ENCODE measurements around the gene PCSK2. TPM values are rescaled to one million over a fixed set of nuclear protein-coding genes. Genes with fewer than 3 reads are reported as not detected.

The PCSK2 gene
- total RNA-seq, 6 experiments from 2014 or later, result not detected

DNA sequence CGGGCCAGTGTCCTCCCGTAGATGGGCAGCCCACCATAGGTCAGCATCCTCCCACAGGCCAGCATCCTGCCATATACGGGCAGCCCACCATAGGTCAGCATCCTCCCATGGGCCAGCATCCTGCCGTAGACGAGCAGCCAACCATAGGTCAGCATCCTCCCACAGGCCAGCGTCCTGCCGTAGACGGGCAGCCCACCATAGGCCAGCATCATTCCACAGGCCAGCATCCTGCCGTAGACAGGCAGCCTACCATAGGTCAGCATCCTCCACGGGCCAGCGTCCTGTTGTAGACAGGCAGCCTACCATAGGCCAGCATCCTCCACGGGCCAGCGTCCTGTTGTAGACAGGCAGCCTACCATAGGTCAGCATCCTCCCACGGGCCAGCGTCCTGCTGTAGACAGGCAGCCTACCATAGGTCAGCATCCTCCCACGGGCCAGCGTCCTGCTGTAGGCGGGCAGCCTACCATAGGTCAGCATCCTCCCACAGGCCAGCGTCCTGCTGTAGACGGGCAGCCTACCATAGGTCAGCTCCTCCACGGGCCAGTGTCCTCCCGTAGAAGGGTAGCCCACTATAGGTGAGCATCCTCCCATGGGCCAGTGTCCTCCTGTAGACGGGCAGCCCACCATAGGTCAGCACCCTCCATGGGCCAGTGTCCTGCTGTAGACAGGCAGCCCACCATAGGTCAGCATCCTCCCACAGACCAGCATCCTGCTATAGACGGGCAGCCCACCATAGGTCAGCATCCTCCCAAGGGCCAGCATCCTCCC is 241.4 kb downstream of the PCSK2 start:
- no peak for DNase-seq
- Mint-ChIP-seq H3K4me1 (ENCODE audit: low read depth) (no peaks in the 10 kb centered on the region), H3K27me3 (ENCODE audit: insufficient read depth) (peaks cover 11% of the 10 kb centered on the region), H3K36me3 (ENCODE audit: low read depth) (no peaks in the 10 kb centered on the region), H3K27ac (no peak overlapping the region), H3K9me3 (no peaks in the 10 kb centered on the region), H3K4me3 (no peak overlapping the region)
- TF ChIP-seq, protein P1, sequence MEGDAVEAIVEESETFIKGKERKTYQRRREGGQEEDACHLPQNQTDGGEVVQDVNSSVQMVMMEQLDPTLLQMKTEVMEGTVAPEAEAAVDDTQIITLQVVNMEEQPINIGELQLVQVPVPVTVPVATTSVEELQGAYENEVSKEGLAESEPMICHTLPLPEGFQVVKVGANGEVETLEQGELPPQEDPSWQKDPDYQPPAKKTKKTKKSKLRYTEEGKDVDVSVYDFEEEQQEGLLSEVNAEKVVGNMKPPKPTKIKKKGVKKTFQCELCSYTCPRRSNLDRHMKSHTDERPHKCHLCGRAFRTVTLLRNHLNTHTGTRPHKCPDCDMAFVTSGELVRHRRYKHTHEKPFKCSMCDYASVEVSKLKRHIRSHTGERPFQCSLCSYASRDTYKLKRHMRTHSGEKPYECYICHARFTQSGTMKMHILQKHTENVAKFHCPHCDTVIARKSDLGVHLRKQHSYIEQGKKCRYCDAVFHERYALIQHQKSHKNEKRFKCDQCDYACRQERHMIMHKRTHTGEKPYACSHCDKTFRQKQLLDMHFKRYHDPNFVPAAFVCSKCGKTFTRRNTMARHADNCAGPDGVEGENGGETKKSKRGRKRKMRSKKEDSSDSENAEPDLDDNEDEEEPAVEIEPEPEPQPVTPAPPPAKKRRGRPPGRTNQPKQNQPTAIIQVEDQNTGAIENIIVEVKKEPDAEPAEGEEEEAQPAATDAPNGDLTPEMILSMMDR (IDR thresholded peaks at IDR 0.05), result no peak

DNA sequence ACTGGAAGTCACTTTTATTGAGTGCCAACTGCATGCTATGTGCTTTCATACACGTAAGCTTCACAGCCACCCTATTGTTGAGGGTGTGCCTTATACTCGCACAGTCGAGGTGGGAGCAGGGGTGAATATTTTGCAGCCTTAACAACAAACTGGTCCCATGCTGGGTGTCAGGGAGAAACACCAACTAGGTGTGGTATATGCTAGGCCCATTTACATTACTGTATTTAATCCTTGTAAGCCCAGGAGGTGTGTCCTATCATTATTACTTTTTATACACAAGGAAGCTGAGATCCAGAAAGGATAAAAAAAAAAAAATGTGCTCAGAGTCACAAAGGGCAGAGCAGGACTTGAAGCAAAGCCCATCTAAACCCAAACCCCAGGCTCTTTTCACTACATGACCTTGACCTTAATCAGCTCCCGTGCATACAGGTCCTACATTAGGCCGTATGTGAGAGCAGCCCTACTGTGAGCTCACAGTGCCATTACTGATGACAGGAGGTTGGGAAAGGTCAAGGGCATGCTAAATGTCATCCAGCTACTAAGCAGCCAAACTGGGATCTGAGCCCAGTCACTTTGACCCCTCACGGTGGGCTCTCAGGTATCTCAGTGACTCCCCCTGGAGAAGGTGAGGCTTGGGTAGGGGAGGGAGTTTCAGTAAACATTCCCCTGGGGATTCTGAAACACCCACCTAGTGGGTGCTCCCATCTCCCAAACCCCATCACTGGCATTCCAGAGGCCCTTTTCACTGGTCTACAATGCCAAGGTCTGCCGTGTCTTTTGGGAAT is 242.6 kb downstream of the PCSK2 start:
- Mint-ChIP-seq H3K4me3 (no peak overlapping the region), H3K4me1 (ENCODE audit: low read depth) (no peaks in the 10 kb centered on the region), H3K27ac (no peak overlapping the region), H3K36me3 (ENCODE audit: low read depth) (no peaks in the 10 kb centered on the region), H3K27me3 (ENCODE audit: insufficient read depth) (peaks cover 19% of the 10 kb centered on the region), H3K9me3 (no peaks in the 10 kb centered on the region)
- TF ChIP-seq, protein P1 (IDR thresholded peaks at IDR 0.05), result no peak
- no peak for DNase-seq

DNA sequence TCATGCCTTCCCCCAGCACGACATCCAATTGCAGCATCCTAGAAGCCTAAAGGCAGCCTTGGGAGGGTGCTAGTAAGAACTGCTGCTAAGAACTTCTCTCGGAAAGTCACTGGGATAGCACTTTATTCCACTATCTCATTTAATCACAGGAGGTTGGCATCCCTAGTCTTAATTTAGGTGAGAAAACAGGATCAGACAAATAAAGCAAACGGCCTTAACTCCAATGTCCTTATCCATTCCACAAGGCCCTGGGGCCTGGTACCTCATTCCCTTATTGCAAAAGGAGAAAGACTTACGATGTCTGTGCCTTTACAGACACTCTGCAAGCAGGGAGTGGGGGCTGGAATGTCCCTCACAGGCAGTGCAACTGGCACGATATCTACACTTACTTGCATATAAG is 243.7 kb downstream of the PCSK2 start:
- Mint-ChIP-seq H3K4me3 (no peak overlapping the region), H3K9me3 (no peaks in the 10 kb centered on the region), H3K27ac (no peak overlapping the region), H3K4me1 (ENCODE audit: low read depth) (no peaks in the 10 kb centered on the region), H3K27me3 (ENCODE audit: insufficient read depth) (peaks cover 27% of the 10 kb centered on the region), H3K36me3 (ENCODE audit: low read depth) (no peaks in the 10 kb centered on the region)
- TF ChIP-seq, protein P1 (IDR thresholded peaks at IDR 0.05), result no peak
- DNase-seq, result no peak

DNA sequence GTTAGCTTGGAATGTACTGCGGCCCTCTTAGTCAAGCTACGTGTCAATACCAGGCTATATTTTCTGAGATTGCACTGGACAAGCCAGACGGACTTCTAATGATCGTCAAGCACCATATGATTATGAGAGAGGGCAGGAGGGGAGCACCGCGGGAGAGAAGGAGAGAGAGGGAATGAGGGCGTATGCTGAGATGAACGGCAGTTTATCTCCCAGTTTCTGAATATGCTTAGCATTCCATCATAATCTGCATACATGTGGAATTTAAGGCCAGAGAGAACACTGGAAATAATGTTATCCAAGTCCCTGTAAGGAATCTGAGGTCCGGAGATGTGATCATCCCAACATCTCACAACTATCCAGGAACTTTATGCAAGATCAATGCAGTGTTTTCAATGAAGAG is 244.1 kb downstream of the PCSK2 start:
- no peak for DNase-seq
- no peak overlapping the region for H3K27ac Mint-ChIP-seq
- H3K4me1 Mint-ChIP-seq (ENCODE audit: low read depth), result no peaks in the 10 kb centered on the region
- no peaks in the 10 kb centered on the region for H3K9me3 Mint-ChIP-seq
- H3K4me3 Mint-ChIP-seq, result no peak overlapping the region
- H3K36me3 Mint-ChIP-seq (ENCODE audit: low read depth), result no peaks in the 10 kb centered on the region
- TF ChIP-seq, protein P1 (IDR thresholded peaks at IDR 0.05), result no peak
- peaks cover 27% of the 10 kb centered on the region for H3K27me3 Mint-ChIP-seq (ENCODE audit: insufficient read depth)

DNA sequence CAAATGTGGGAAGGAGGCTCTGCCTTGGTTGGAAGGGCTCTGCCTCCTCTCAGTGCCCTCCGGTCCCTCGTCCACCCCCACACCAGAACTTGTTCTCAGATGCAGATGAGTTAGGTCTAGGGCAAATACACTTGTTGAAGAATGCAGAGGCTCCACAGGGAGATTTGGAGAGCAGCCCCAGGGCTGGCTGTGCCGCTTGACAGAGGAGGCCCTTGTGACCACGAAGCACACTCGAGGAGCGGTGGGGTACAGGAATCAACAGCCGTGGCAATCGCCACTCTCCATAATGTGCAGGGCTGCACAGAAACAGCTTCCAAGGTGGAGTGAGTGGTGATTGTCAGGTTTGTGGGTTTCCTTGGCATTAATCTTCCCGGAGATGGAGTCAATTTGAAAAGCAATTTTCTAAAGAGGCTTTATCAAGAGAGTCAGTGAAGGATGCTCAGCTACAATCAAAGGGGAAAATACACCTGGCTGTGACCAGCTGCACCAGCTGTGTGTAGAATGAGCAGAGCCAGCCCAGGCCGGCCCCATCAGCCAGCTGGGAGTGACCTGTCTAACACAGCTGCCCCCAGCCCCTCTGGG is 244.9 kb downstream of the PCSK2 start:
- Mint-ChIP-seq H3K4me1 (ENCODE audit: low read depth) (no peaks in the 10 kb centered on the region), H3K27ac (no peak overlapping the region), H3K9me3 (no peaks in the 10 kb centered on the region), H3K36me3 (ENCODE audit: low read depth) (no peaks in the 10 kb centered on the region), H3K4me3 (no peak overlapping the region), H3K27me3 (ENCODE audit: insufficient read depth) (peaks cover 27% of the 10 kb centered on the region)
- TF ChIP-seq, protein P1 (IDR thresholded peaks at IDR 0.05), result no peak
- DNase-seq, result no peak

All from HFFc6 (cell line).